HuH-7 (cell line): Measurements from ENCODE around the gene SPESP1.

Source experiments
- DNase-seq: peaks from one replicate; pipeline ENCODE4 v3.0.0; 2011; ENCODE audit warnings: low spot score

The SPESP1 gene

GRCh38 chr15:68930268-68931022, at the start of gene SPESP1:
SPESP1 (plus strand) TSS chr15:68930525; CDS start chr15:68930654, 129 bp downstream.
- no peak for DNase-seq

- no peak for DNase-seq
These were observed 45.3 kb upstream of the SPESP1 start for GRCh38 chr15:68885070-68885469.

- DNase-seq, result no peak
These were observed 43.2 kb upstream of the SPESP1 start for GRCh38 chr15:68887120-68887519.

- DNase-seq, result no peak
These were observed 42.5 kb upstream of the SPESP1 start for GRCh38 chr15:68887819-68888218.

GRCh38 chr15:68888419-68888818, 41.9 kb upstream of the SPESP1 start:
- no peak for DNase-seq

GRCh38 chr15:68894208-68894607, 36.1 kb upstream of the SPESP1 start:
- no peak for DNase-seq

GRCh38 chr15:68896178-68896577, 34.1 kb upstream of the SPESP1 start:
- no peak for DNase-seq

- no peak for DNase-seq
These were observed 33.3 kb upstream of the SPESP1 start for GRCh38 chr15:68897016-68897415.

- DNase-seq, result no peak
These were observed 30.3 kb upstream of the SPESP1 start for GRCh38 chr15:68900027-68900426.

- no peak for DNase-seq
These were observed 22.9 kb upstream of the SPESP1 start for GRCh38 chr15:68907396-68907923.

GRCh38 chr15:68909601-68910100, 20.7 kb upstream of the SPESP1 start:
- no peak for DNase-seq

- DNase-seq, result no peak
These were observed 20.0 kb upstream of the SPESP1 start for GRCh38 chr15:68910341-68910740.

GRCh38 chr15:68910816-68911215, 19.5 kb upstream of the SPESP1 start:
- DNase-seq, result no peak

GRCh38 chr15:68921926-68922325, 8.4 kb upstream of the SPESP1 start:
- DNase-seq, result no peak

GRCh38 chr15:68924866-68925560, 5.3 kb upstream of the SPESP1 start:
- DNase-seq, result peak; percentile 89

- no peak for DNase-seq
These were observed 2.7 kb downstream of the SPESP1 start for GRCh38 chr15:68933001-68933400.

- DNase-seq, result no peak
These were observed 4.0 kb downstream of the SPESP1 start for GRCh38 chr15:68934341-68934740.

- no peak for DNase-seq
These were observed 5.1 kb downstream of the SPESP1 start for GRCh38 chr15:68935400-68935937.

- DNase-seq, result no peak
These were observed 9.2 kb downstream of the SPESP1 start for GRCh38 chr15:68939501-68939900.

- DNase-seq, result no peak
These were observed 21.5 kb downstream of the SPESP1 start for GRCh38 chr15:68951813-68952212.

- DNase-seq, result no peak
These were observed 27.4 kb downstream of the SPESP1 start for GRCh38 chr15:68957696-68958095.

GRCh38 chr15:68958597-68958996, 28.3 kb downstream of the SPESP1 start:
- no peak for DNase-seq

GRCh38 chr15:68962465-68962864, 32.1 kb downstream of the SPESP1 start:
- no peak for DNase-seq
